OCI-LY7 (cell line): Measurements from ENCODE around the gene GMPPA. TPM values are rescaled to one million over a fixed set of nuclear protein-coding genes. Genes with fewer than 3 reads are reported as not detected.

Experiments used
- BruUV-seq: library from RNA; stranded (reverse); fragments of 400-500 nt; replicated peaks from 2 replicates; lab custom pipeline; 2021; lab: Mats Ljungman, UMichigan
- CTCF ChIA-PET: fragments of 300-600 bp; sonication (Branson Sonifier 250); formaldehyde crosslinking; loops from one replicate; lab custom pipeline; 2022; ENCODE audit warnings: antibody characterized with exemption; ENCODE audit not compliant: unreplicated experiment; lab: Charles Lee
- POLR2A ChIA-PET: fragments of 300-600 bp; sonication (Branson Sonifier 250); formaldehyde crosslinking; loops from one replicate; lab custom pipeline; 2022; ENCODE audit warnings: antibody characterized with exemption; lab: Charles Lee
- DNase-seq: peaks from one replicate; pipeline ENCODE4 v3.0.0-alpha.2; 2015; ENCODE audit warnings: low spot score
- H2AFZ ChIP-seq: fragments of 200-600 bp; sonication (generic), shearing (Covaris generic); 2 replicates; pipeline ENCODE4 v1.6.1; 2014; ENCODE audit warnings: mild to moderate bottlenecking, antibody characterized with exemption, low read length, moderate library complexity
- H3K27ac ChIP-seq: fragments of 200-600 bp; sonication (generic); 2 replicates; pipeline ENCODE4 v1.5.1; 2014; ENCODE audit warnings: mixed run types, low read depth, mild to moderate bottlenecking, moderate library complexity, low read length, inconsistent platforms; ENCODE audit not compliant: poor library complexity, severe bottlenecking
- H3K36me3 ChIP-seq: fragments of 200-600 bp; sonication (generic); 2 replicates; pipeline ENCODE4 v1.6.1; 2014; ENCODE audit warnings: mild to moderate bottlenecking, antibody characterized with exemption, low read length, moderate library complexity, mixed read lengths; ENCODE audit not compliant: insufficient read depth
- H3K4me1 ChIP-seq: fragments of 200-600 bp; sonication (generic); 2 replicates; pipeline ENCODE4 v1.5.1; 2014; ENCODE audit warnings: mild to moderate bottlenecking, low read length; ENCODE audit not compliant: insufficient read depth, poor library complexity, severe bottlenecking
- H3K4me2 ChIP-seq: fragments of 200-600 bp; sonication (generic); 2 replicates; pipeline ENCODE4 v1.6.1; 2014; ENCODE audit warnings: mild to moderate bottlenecking, low read length
- H3K4me3 ChIP-seq: fragments of 200-600 bp; sonication (generic); 2 replicates; pipeline ENCODE4 v1.5.1; 2014; ENCODE audit warnings: mild to moderate bottlenecking, low read depth, low read length; ENCODE audit not compliant: poor library complexity, severe bottlenecking
- H3K79me2 ChIP-seq: fragments of 200-600 bp; sonication (generic); 2 replicates; pipeline ENCODE4 v1.6.1; 2016; ENCODE audit warnings: low read depth, mild to moderate bottlenecking, low read length, moderate library complexity, mixed read lengths; ENCODE audit not compliant: insufficient read depth
- H3K9me2 ChIP-seq: fragments of 200-600 bp; sonication (generic); 2 replicates; pipeline ENCODE4 v1.6.1; 2016; ENCODE audit warnings: mild to moderate bottlenecking, low read length, mixed read lengths; ENCODE audit not compliant: insufficient read depth
- H3K9me3 ChIP-seq: fragments of 200-600 bp; sonication (generic); 2 replicates; pipeline ENCODE4 v1.6.1; 2014; ENCODE audit warnings: mild to moderate bottlenecking, mixed run types, low read length, mixed read lengths
- H4K20me1 ChIP-seq: fragments of 200-600 bp; sonication (generic); 2 replicates; pipeline ENCODE4 v1.6.1; 2014; ENCODE audit warnings: mild to moderate bottlenecking, antibody characterized with exemption, low read length, moderate library complexity, mixed read lengths; ENCODE audit not compliant: insufficient read depth
- CTCF ChIP-seq: fragments of 200-600 bp; sonication (generic); conservative IDR thresholded peaks from 2 replicates; pipeline ENCODE4 v1.5.1; 2014; ENCODE audit warnings: mild to moderate bottlenecking, antibody characterized with exemption, low read length, moderate library complexity, mixed read lengths
- EZH2phosphoT487 ChIP-seq: fragments of 200-600 bp; sonication (generic); IDR thresholded peaks from 2 replicates; pipeline ENCODE4 v1.6.1; 2018; ENCODE audit warnings: low read depth, borderline replicate concordance, mild to moderate bottlenecking, mixed run types, antibody characterized with exemption, low read length, moderate library complexity, mixed read lengths
- intact Hi-C: fragments of 100-400 bp; cut with micrococcal nuclease; formaldehyde crosslinking; loops from one replicate; pipeline ENCODE4 v1.10.0; 2022; ENCODE audit not compliant: unreplicated experiment
- total RNA-seq, 2 experiments: library from RNA; depleted of rRNA in 1 of 2; stranded (reverse); fragments of >200 nt in 1 of 2; shearing (Covaris generic) in 1 of 2; gene quantifications; 2 replicates each; pipeline ENCODE4 v1.2.3, GENCODE V29; 2014 to 2022

Gene GMPPA
- total RNA-seq, 2 experiments from 2014 or later = 28.4 to 46.4 TPM

DNA sequence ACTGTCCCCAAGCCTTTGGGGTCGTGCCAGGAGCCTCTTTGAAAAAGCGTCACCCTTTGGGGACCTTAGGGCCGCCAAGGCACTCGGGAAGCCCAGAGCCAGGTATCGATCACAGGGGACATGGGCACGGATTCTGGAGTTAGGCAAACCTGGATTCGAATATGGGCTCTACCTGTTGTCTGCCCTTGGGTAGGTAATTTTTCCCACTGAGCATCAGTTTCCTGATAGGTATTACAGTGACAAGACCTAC, 54.4 kb downstream of the GMPPA start:
- intact Hi-C loops = no loop called here
- H3K36me3 ChIP-seq = no peaks in the 10 kb centered on the region
- ChIA-PET POLR2A (interaction anchor here (0.6 kb wide), 1 partner anchor 537 kb away, joined by 3 read pairs; no protein-coding TSS in a partner anchor), CTCF (no interaction called here)
- peaks cover 7% of the 10 kb centered on the region for H3K4me1 ChIP-seq
- TF ChIP-seq CTCF (no peak), EZH2phosphoT487 (no peak)
- H3K9me2 ChIP-seq = no peaks in the 10 kb centered on the region
- H3K4me2 ChIP-seq = no peak overlapping the region
- no peaks in the 10 kb centered on the region for H3K79me2 ChIP-seq
- no peak overlapping the region for H3K27ac ChIP-seq
- no peaks in the 10 kb centered on the region for H3K9me3 ChIP-seq
- DNase-seq = no peak
- BruUV-seq = no TSS peak
- H4K20me1 ChIP-seq = no peaks in the 10 kb centered on the region
- H2AFZ ChIP-seq = no peak overlapping the region
- H3K4me3 ChIP-seq = no peak overlapping the region

GRCh38 chr2:219553463-219553963, 54.8 kb downstream of the GMPPA start:
- CTCF ChIA-PET = interaction anchor here (0.6 kb wide), 1 partner anchor 54 kb away, joined by 4 read pairs; no protein-coding TSS in a partner anchor
- H3K27ac ChIP-seq = no peak overlapping the region
- no peak for DNase-seq

More at GRCh38 chr2:219553463-219553963, 54.8 kb downstream of the GMPPA start:
- no peak overlapping the region for H3K4me2 ChIP-seq
- no peaks in the 10 kb centered on the region for H4K20me1 ChIP-seq
- POLR2A ChIA-PET = interaction anchor here (0.6 kb wide), 1 partner anchor 538 kb away, joined by 3 read pairs; no protein-coding TSS in a partner anchor
- intact Hi-C loops = no loop called here
- no peaks in the 10 kb centered on the region for H3K9me3 ChIP-seq
- H3K4me3 ChIP-seq = no peak overlapping the region
- no TSS peak for BruUV-seq
- no peaks in the 10 kb centered on the region for H3K36me3 ChIP-seq
- no peak for TF ChIP-seq CTCF
- no peak for TF ChIP-seq EZH2phosphoT487
- no peaks in the 10 kb centered on the region for H3K9me2 ChIP-seq
- H3K79me2 ChIP-seq = no peaks in the 10 kb centered on the region
- H2AFZ ChIP-seq = no peak overlapping the region
- H3K4me1 ChIP-seq = peaks cover 7% of the 10 kb centered on the region
